ENCODE results near the gene CDC27.

GRCh38 chr17:47214931-47215330, 25.8 kb upstream of the CDC27 start:
- TF ChIP-seq, protein P1, sequence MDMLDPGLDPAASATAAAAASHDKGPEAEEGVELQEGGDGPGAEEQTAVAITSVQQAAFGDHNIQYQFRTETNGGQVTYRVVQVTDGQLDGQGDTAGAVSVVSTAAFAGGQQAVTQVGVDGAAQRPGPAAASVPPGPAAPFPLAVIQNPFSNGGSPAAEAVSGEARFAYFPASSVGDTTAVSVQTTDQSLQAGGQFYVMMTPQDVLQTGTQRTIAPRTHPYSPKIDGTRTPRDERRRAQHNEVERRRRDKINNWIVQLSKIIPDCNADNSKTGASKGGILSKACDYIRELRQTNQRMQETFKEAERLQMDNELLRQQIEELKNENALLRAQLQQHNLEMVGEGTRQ (IDR thresholded peaks at IDR 0.05; ENCODE audit: low read depth, low read length) = no peak
- TF ChIP-seq RAD21 (IDR thresholded peaks at IDR 0.05; ENCODE audit: low read length) = no peak
